Ovary (tissue), 3 donors: Measurements from ENCODE around the gene ATPAF1.

Source experiments
- CTCF ChIP-seq, 3 donors: fragments of 450-650 bp in 2 of 3; fragments of 200-600 bp in 1 of 3; IDR thresholded peaks; one replicate each; pipeline versions ENCODE4 v1.5.1 to v1.8.0; 2016 to 2022; ENCODE audit warnings: antibody characterized with exemption in 3 of 3, mild to moderate bottlenecking in 1 of 3
- EP300 ChIP-seq: sonication (generic); formaldehyde crosslinking; IDR thresholded peaks from one replicate; pipeline ENCODE4 v1.6.1; 2017; ENCODE audit warnings: antibody characterized with exemption
- donor health status: DM: no; HTN: no; CAD: no.

- no peak for TF ChIP-seq CTCF (IDR thresholded peaks at IDR 0.05)
- no peak for TF ChIP-seq EP300
Observed at GRCh38 chr1:46621930-46622329, 46.2 kb downstream of the ATPAF1 start.
